ENCODE measurements around the gene NEB. TPM values are rescaled to one million over a fixed set of nuclear protein-coding genes. Genes with fewer than 3 reads are reported as not detected.

NEB gene
- total and polyA plus RNA-seq, 10 donors = 0.96 to 6.2 (median 2.4) TPM

- no peaks in the 10 kb centered on the region for H3K9me3 ChIP-seq
- WGBS, 5 donors = 95 to 96% (median 95%) methylated on average over 4 of the region's 4 CpGs
- no peaks in the 10 kb centered on the region for H3K4me1 ChIP-seq
- TF ChIP-seq CTCF (IDR thresholded peaks at IDR 0.05 in 8 of 11, conservative IDR thresholded peaks at IDR 0.05 in 3 of 11) (no peak), POLR2A (IDR thresholded peaks at IDR 0.05) (no peak), POLR2AphosphoS5 (IDR thresholded peaks at IDR 0.05) (no peak)
- no peak overlapping the region for H3K27ac ChIP-seq
- H3K27me3 ChIP-seq (replicated peaks in 1 of 7) = no peaks in the 10 kb centered on the region
- no peak overlapping the region for H3K4me3 ChIP-seq
- DNase-seq = no peak
- peaks cover 0 to 20% (median 0%) of the 10 kb centered on the region in 6 donors for H3K36me3 ChIP-seq
- intact Hi-C loops (cut with DNase I; ENCODE audit: low total_unique reads) = no loop called here
Measured at GRCh38 chr2:151491496-151491895, 242.8 kb downstream of the NEB start.

- intact Hi-C loops (cut with DNase I; ENCODE audit: low total_unique reads) = no loop called here
- no peaks in the 10 kb centered on the region for H3K9me3 ChIP-seq
- TF ChIP-seq CTCF (IDR thresholded peaks at IDR 0.05 in 8 of 11, conservative IDR thresholded peaks at IDR 0.05 in 3 of 11) (no peak), POLR2A (IDR thresholded peaks at IDR 0.05) (no peak), POLR2AphosphoS5 (IDR thresholded peaks at IDR 0.05) (no peak)
- no peak overlapping the region for H3K27ac ChIP-seq
- no peak overlapping the region for H3K4me3 ChIP-seq
- peaks cover 0 to 32% (median 0%) of the 10 kb centered on the region in 6 donors for H3K36me3 ChIP-seq
- no peak for DNase-seq
- no peaks in the 10 kb centered on the region for H3K27me3 ChIP-seq (replicated peaks in 1 of 7)
- WGBS, 5 donors = 95 to 97% (median 96%) methylated on average over 9 of the region's 9 CpGs
- no peaks in the 10 kb centered on the region for H3K4me1 ChIP-seq
Measured at GRCh38 chr2:151490276-151490675, 244.0 kb downstream of the NEB start.

GRCh38 chr2:151486053-151486452, 248.2 kb downstream of the NEB start:
- Histone ChIP-seq H3K9me3 (no peaks in the 10 kb centered on the region), H3K27me3 (replicated peaks in 1 of 7) (no peaks in the 10 kb centered on the region), H3K4me1 (no peaks in the 10 kb centered on the region), H3K36me3 (peaks cover 0 to 68% (median 9%) of the 10 kb centered on the region in 6 donors), H3K27ac (no peak overlapping the region), H3K4me3 (no peak overlapping the region)
- no peak for DNase-seq
- TF ChIP-seq CTCF (IDR thresholded peaks at IDR 0.05 in 8 of 11, conservative IDR thresholded peaks at IDR 0.05 in 3 of 11) (no peak), POLR2AphosphoS5 (IDR thresholded peaks at IDR 0.05) (no peak), POLR2A (IDR thresholded peaks at IDR 0.05) (no peak)
- intact Hi-C loops (cut with DNase I; ENCODE audit: low total_unique reads) = no loop called here
- 71 to 91% (median 84%) methylated on average over 1 of the region's 1 CpG for WGBS, 5 donors

GRCh38 chr2:151484100-151484499, 250.2 kb downstream of the NEB start:
- TF ChIP-seq POLR2AphosphoS5 (IDR thresholded peaks at IDR 0.05) (no peak), CTCF (IDR thresholded peaks at IDR 0.05 in 8 of 11, conservative IDR thresholded peaks at IDR 0.05 in 3 of 11) (no peak)
- WGBS, 5 donors = 94 to 100% (median 99%) methylated on average over 4 of the region's 4 CpGs
- Histone ChIP-seq H3K27me3 (replicated peaks in 1 of 7) (no peaks in the 10 kb centered on the region), H3K4me1 (no peaks in the 10 kb centered on the region), H3K27ac (no peak overlapping the region), H3K36me3 (peaks cover 0 to 78% (median 11%) of the 10 kb centered on the region in 6 donors), H3K9me3 (no peaks in the 10 kb centered on the region), H3K4me3 (no peak overlapping the region)
- intact Hi-C loops (cut with DNase I; ENCODE audit: low total_unique reads) = no loop called here
- DNase-seq = no peak

Measured in spleen (tissue), 11 donors.